Measurements from ENCODE around the gene INHBB.

DNA sequence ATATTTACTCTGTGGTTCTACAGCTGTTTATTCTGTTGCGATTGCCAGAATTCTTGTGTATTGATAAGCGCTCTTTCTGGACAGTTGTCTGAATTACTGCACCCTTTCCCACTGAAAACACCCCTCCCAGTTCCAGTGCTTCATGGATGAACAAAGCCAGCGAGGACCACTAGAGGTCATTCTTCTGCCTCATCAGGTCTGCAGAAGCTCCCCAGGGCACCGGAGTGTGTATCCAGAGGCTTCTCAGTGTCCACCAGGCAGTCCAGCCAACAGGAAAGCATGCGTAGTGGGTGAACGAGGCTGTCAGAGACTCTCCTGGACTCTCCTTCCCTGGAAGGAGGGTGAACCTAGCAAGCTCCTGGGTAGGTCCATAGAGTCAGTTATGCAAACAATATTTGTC, 40.6 kb upstream of the INHBB start:
- TF ChIP-seq, protein P1, sequence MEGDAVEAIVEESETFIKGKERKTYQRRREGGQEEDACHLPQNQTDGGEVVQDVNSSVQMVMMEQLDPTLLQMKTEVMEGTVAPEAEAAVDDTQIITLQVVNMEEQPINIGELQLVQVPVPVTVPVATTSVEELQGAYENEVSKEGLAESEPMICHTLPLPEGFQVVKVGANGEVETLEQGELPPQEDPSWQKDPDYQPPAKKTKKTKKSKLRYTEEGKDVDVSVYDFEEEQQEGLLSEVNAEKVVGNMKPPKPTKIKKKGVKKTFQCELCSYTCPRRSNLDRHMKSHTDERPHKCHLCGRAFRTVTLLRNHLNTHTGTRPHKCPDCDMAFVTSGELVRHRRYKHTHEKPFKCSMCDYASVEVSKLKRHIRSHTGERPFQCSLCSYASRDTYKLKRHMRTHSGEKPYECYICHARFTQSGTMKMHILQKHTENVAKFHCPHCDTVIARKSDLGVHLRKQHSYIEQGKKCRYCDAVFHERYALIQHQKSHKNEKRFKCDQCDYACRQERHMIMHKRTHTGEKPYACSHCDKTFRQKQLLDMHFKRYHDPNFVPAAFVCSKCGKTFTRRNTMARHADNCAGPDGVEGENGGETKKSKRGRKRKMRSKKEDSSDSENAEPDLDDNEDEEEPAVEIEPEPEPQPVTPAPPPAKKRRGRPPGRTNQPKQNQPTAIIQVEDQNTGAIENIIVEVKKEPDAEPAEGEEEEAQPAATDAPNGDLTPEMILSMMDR (IDR thresholded peaks at IDR 0.05; ENCODE audit: insufficient read depth, low read length): no peak
- TF ChIP-seq POLR2AphosphoS5 (IDR thresholded peaks at IDR 0.05; ENCODE audit: low read depth) (no peak), GABPA (IDR thresholded peaks at IDR 0.05; ENCODE audit: low read depth) (no peak)
- TF ChIP-seq, protein P2, sequence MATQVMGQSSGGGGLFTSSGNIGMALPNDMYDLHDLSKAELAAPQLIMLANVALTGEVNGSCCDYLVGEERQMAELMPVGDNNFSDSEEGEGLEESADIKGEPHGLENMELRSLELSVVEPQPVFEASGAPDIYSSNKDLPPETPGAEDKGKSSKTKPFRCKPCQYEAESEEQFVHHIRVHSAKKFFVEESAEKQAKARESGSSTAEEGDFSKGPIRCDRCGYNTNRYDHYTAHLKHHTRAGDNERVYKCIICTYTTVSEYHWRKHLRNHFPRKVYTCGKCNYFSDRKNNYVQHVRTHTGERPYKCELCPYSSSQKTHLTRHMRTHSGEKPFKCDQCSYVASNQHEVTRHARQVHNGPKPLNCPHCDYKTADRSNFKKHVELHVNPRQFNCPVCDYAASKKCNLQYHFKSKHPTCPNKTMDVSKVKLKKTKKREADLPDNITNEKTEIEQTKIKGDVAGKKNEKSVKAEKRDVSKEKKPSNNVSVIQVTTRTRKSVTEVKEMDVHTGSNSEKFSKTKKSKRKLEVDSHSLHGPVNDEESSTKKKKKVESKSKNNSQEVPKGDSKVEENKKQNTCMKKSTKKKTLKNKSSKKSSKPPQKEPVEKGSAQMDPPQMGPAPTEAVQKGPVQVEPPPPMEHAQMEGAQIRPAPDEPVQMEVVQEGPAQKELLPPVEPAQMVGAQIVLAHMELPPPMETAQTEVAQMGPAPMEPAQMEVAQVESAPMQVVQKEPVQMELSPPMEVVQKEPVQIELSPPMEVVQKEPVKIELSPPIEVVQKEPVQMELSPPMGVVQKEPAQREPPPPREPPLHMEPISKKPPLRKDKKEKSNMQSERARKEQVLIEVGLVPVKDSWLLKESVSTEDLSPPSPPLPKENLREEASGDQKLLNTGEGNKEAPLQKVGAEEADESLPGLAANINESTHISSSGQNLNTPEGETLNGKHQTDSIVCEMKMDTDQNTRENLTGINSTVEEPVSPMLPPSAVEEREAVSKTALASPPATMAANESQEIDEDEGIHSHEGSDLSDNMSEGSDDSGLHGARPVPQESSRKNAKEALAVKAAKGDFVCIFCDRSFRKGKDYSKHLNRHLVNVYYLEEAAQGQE (IDR thresholded peaks at IDR 0.05; ENCODE audit: insufficient replicate concordance, low read depth): no peak
